Fibroblast of skin of abdomen (primary cell): ENCODE measurements around the gene EIF4G3. TPM values are rescaled to one million over a fixed set of nuclear protein-coding genes. Genes with fewer than 3 reads are reported as not detected.
"Not testable (repeated sequence)": the region's sequence is repeated elsewhere in the genome, so short reads cannot be mapped to it uniquely, and the experiment has no call there.

Source experiments
- DNase-seq: peaks from one replicate; pipeline ENCODE4 v3.0.0-alpha.2; 2013
- polyA plus RNA-seq, 2 experiments: library from polyadenylated mRNA; unstranded; fragments of 120-200 nt; gene quantifications; one replicate each; pipeline ENCODE4 v1.2.1, GENCODE V29; 2013; ENCODE audit not compliant: insufficient read length in 2 of 2

EIF4G3 gene, protein sequence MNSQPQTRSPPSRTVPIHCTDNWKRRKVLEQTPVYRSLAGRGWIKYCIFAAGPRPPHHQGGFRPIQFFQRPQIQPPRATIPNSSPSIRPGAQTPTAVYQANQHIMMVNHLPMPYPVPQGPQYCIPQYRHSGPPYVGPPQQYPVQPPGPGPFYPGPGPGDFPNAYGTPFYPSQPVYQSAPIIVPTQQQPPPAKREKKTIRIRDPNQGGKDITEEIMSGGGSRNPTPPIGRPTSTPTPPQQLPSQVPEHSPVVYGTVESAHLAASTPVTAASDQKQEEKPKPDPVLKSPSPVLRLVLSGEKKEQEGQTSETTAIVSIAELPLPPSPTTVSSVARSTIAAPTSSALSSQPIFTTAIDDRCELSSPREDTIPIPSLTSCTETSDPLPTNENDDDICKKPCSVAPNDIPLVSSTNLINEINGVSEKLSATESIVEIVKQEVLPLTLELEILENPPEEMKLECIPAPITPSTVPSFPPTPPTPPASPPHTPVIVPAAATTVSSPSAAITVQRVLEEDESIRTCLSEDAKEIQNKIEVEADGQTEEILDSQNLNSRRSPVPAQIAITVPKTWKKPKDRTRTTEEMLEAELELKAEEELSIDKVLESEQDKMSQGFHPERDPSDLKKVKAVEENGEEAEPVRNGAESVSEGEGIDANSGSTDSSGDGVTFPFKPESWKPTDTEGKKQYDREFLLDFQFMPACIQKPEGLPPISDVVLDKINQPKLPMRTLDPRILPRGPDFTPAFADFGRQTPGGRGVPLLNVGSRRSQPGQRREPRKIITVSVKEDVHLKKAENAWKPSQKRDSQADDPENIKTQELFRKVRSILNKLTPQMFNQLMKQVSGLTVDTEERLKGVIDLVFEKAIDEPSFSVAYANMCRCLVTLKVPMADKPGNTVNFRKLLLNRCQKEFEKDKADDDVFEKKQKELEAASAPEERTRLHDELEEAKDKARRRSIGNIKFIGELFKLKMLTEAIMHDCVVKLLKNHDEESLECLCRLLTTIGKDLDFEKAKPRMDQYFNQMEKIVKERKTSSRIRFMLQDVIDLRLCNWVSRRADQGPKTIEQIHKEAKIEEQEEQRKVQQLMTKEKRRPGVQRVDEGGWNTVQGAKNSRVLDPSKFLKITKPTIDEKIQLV (N-terminal part only)
- polyA plus RNA-seq (2013, experiment 1 of 2; ENCODE audit: insufficient read length): 52.5 TPM
- 48.1 TPM for polyA plus RNA-seq (2013, experiment 2 of 2; ENCODE audit: insufficient read length)

DNA sequence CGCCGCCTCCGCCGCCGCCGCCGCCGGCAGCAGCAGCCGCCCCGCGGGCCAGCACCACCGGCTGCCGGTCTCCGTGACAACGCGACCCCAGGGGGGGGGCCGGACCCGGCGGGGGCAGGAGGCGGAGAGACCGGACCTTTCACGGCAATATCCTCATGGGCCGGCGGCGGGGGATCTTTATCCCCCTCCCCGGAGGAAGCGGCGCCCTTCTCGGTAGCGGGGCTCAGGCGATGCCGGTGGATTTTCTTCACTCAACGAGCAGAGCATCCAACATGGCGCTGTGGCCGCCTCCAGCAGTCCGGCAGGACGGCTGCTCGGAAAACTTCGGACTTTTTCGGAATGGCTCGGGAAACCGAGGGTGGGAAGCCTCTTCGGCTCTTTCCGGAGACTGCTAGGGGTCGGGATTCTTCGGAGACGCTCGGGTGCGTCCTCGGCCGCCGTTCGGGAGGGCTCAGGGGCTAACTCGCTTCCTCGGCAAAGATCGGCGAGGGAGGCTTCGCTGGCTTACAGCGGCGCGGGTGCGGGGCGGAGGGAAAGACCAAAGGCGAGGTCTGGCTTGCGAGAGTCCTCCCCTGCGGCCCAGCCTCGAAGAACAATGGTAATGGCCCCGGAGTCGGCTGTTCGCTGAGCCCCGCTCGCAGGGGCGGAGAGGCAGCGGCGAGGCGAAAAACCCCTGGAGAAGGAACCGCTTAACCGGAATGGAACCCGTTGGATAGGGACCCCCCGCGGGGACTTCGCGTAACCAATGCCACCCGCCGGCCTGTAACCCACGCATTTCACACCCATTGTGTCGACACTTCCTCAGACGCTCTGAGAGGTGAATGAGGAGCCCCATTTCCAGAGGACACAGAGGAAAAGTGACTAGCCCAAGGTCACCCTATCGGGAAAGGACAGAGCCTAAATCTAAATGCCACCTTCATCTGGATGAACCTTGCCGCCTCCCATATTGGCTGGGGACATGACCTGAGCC lies at the start of gene EIF4G3:
Gene EIF4G3, minus strand, starts transcription at position 312 of the 970 bp plus-strand sequence. CDS start 174,155 bp downstream, outside the sequence.
- DNase-seq: peak; percentile 97

DNA sequence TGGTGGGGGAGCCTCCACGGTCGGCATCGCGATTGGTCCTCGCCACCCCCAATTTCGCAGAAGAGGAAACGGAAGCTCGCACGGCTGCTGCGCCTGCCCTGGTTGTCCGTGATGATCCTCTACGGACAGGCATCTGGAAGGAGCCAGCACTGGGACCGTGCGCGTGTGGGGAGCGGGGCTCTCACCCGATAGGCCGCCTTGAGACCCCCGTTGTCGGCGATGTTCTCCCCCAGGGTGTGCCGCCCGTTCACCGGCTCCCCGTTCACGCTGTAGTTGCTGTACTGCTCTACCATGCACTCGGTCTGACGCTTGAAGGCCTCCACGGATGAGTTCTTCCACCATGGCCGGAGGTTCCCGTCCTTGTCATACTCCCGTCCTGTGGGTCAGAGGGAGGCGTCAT lies 48.4 kb upstream of the EIF4G3 start:
- DNase-seq: no peak

DNA sequence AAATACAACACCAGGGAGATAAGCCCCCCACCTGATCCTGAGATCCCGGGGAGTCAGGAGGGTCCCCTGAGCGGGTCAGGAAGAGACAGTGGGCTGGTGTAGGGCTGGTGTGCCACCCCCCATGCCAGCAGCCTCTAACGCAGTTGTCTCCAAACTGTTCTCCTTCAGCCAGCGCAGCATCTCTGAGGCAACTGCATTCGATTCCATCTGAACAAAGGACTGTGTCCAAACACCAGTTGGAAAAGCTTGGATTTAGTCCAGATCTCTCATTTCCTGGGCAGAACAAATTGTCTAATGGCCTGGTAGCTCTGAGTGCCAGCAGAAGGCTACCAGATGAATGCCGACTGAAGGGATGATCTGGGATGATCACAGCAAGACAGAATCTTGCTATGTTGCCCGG lies 44.1 kb upstream of the EIF4G3 start:
- no peak for DNase-seq

DNA sequence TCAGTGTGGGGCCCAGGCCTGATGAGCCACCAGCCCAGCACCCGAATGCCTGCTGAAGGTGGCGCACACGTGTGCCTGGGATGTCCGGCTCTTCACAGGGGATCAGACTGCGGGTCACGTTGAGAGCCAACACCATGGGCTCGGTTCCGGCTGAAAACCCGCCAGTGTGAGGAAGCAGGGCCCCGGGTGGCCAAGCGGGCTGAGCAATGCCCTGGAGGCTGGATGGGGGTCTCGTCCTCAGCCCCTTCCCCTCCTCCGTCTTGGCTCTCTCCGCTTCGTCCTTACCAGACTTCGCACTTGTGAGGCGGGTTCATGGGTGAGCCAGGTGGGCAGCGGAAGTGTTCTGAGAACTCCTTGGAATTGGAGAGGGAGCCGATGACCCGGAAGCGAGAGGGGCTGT lies 43.0 kb upstream of the EIF4G3 start:
- no peak for DNase-seq

DNA sequence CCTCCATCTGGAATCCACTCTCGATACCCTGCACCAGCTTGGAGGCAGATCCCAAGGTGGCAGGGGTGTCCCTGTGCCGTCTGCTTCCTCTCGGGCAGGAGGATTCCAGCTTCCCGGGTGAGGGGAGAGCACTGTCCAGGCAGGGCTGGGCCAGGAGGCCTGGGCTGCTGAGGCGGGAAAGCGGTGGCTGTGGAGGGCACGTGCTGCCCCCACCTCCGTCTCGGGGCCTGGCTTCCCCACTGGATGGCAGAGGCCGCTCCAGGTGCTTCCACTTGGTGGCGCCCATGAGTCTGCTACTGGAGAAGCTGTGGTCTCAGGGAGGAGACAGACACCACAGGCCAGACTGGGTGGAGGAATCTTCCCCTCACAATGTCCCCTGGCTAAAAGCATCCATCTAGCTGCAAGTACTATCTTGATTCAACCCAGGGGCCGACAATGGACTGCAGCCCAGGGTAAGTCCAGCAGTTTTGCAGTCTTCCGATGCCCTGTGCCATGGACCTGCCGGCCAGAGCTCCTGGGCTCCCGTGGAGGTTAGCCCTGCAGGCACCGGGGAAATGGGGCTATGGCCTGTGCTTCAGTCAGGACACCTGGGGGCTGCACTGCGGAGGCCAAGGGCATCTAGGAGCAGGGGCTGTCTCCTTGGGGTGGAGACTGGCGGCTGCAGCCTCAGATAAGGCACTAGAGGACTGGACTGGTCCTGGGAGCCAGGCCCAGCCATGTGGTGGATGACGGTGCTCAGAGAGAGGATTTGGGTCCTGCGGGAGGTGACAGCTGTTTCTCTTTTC lies 41.3 kb upstream of the EIF4G3 start:
- DNase-seq: no peak

DNA sequence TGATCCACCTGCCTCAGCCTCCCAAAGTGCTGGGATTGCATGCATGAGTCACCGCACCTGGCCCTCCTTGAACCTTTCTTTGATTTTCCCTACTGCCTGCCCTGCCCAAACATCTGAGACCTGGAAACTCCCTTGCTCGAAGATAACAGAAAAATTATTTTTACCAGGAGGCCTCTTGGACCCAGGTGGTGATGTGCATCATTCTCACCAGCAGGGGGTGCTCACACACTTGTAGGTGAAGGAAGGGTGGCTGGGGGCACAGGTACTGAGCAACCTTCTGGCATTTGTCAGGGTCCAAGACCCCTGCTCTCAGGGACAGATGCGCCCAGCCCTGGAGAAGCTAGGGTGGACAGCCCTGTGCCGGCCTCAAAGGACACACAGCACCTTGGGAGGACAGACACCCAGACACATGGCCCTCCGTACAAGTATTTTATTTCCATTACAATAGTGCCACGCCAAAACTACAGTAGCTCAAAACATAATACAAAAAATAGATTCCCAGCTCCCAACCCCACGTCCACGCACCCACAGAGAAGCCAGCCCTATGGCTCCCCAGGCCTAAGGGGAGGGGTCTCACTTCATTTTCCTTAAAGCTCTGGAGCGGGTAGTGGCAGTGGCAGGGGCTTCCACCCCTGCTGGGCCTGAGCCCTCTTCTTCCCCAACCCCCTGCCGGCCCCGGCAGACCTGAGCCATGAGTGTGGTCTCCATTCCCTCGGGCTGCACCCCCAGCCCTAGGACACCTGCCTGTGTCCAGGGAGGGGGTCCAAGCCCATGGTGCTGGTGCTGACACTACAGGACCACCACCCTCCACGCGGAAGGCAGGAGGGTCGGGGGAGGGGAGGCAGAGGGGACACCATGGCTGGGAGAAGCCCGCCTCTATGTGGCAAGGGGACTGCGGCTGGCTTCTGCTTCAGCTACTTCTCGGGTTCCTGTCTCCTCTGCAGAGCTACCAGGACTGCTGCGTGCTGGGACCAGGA lies 40.4 kb upstream of the EIF4G3 start:
- peak; percentile 28 for DNase-seq

DNA sequence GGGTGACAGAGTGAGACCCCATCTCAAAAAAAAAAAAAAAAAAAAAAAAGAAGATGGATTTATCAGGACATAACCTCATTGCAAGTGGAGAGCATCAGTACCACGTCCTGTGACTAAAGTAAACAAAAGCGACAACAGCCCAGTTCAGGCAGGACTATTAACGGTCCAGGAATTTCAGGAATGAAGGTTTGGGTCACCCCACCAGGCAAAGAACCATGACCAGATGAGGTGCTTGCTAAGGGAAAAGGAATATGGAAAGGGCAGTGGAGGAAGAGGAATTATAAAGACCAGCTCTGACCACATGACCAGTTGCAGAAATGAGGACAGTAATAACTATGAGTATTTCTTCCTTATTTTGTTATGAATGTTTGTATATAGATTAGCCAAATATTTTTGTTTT lies 35.4 kb upstream of the EIF4G3 start:
- peak; percentile 24 for DNase-seq

DNA sequence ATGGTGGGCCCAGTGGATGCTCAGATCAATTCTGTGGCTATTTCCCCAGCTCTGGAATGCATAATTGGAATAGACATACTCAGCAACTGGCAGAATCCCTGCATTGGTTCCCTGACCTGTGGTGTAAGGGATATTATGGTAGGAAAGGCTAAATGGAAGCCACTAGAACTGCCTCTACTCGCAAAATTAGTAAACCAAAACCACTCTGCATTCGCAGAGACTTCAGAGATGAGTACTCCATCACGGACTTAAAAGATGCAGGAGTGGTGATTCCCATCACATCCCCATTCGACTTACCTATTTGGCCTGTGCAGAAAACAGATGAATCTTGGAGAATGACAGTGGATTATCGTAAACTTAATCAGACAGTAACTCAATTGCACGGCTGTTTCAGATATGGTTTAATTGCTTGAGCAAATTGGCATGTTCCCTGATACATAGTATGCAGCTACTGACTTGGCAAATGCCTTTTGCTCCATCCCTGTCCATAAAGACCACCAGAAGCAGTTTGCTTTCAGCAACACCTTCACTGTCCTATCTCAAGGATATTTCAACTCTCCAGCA lies 31.5 kb upstream of the EIF4G3 start:
- not testable (repeated sequence) for DNase-seq

DNA sequence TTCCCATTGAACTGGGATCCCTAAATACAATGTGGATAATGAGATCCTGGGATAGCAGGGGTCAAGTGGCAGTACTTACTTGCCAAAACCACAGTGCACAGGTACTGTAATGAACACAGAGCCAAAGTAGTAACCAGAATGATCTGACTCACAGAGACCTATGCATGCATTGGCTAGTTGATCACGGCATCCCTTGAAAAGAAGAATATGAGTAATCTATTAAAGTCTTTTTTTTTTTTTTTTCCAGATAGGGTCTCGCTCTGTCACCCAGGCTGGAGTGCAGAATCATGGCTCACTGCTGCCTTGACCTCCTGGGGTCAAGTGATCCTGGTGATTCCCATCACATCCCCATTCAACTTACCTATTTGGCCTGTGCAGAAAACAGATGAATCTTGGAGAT lies 29.4 kb upstream of the EIF4G3 start:
- DNase-seq: no peak

DNA sequence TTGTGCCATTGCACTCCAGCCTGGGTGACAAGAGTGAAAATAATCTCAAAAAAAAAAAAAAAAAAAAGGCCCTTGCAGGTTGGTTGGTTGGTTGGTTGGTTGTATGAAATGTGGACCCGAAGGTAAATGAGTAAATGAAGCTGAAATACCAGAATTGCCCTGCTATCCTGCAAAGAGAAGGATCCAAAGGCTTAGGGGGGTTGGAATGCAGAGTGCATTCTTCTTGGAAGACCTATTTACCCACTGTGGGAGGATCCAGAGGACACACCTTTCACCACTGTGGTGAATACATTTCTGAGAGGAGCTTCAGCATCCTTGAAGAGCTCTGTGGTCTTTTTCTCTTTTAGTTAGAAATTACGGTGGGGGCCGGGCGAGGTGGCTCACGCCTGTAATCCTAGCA lies 28.7 kb upstream of the EIF4G3 start:
- DNase-seq: no peak

DNA sequence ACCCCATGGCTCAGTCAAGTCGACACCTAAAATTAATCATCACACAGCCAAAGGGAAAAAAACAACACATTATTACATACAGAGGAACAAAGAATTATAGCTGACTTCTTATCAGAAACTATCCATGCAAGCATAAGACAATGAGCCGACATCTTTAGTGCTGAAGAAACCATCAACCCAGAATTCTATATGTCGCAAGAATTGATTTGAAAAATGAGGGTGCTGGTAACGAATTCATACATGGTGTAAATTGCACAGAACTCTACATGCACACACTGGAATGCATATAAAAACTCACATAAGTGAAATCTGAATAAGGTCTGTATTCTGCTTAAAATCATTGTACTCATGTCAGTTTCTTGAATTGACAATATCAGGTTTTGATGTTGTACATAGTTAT lies 25.0 kb upstream of the EIF4G3 start:
- DNase-seq: no peak

DNA sequence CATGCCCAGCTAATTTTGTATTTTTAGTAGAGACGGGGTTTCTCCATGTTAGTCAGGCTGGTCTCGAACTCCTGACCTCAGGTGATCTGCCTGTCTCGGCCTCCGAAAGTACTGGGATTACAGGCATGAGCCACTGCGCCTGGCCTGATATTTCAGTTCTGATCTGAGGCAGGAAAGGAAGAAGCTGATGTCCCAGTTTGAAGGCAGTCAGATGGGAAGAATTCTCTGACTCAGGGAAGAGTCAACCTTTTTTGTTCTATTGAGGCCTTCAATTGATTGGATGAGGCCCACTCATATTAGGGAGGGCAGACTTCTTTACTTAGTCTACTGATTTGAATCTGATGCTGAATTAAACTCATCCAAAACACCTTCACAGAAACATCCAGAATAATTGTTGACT lies 24.5 kb upstream of the EIF4G3 start:
- peak; percentile 27 for DNase-seq

DNA sequence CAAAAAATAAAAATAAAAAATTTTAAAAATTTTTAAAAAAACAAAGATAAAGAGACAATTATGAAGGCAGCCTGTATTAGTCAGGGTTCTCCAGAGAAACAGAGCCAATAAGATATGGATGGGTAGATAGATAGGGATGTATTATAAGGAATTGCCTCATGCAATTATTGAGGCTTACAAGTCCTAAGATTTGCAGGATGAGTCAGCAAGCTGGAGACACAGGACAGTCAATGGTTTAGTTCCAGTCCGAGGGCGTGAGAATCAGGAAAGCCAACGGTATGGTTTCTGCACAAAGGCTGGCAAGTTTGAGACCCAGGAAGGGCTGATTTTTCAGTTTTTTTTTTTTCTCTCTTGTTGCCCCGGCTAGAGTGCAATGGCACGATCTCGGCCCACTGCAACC lies 24.1 kb upstream of the EIF4G3 start:
- DNase-seq: peak; percentile 28

DNA sequence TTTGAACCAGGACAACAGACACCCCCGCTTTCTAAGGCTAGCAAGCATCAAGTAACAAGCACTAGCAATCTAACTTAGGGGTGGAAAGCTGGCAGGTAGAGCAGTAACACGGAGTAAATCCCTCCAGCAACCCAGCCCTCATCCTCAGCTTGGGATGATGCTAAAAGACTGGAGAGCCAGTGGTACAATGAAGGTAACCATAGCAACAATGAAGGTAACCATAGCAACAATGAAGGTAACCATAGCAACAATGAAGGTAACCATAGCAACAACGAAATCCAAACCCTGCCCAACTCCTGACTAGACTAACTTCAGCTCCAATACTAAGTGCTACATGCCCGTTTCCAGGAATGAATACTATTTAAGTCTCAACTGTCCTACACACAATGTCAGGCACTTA lies 22.2 kb upstream of the EIF4G3 start:
- no peak for DNase-seq

DNA sequence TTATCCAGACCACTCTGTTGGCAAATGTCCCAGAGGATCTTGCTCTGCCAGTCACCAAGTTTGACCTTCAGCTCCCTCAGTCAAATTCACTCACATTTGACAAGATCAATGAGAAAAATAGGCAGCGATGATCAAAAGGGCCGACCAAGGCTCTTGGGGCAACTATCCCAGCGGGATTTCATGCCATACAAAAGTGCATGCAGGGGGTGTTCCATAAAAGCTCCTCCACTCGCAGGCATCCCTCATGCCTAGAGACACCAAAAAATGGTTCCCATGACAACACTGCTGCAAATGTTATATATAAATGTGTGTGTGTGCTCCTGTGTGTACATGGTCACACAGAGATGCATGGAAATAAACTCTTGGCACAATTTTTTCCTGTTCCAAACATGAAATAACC lies 16.2 kb upstream of the EIF4G3 start:
- no peak for DNase-seq

DNA sequence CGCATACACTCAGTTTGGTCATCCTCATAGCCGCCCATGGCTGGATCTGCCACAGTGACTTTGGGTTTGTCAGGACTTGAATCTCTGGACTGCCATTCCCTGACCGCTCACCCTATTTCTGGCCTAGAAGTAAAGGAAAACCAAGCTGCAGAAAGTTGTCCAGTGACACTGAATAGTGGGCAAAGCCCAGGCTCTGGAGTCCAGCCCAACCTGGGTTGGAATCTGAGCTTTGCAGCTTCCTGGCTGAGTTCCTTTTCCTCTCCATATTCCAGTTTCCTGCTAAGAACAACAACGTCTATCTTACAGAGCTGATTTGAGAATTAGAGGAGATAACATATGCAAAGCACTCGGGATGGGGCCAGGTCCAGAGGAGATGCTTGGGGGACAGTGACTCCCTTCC lies 15.6 kb upstream of the EIF4G3 start:
- no peak for DNase-seq

DNA sequence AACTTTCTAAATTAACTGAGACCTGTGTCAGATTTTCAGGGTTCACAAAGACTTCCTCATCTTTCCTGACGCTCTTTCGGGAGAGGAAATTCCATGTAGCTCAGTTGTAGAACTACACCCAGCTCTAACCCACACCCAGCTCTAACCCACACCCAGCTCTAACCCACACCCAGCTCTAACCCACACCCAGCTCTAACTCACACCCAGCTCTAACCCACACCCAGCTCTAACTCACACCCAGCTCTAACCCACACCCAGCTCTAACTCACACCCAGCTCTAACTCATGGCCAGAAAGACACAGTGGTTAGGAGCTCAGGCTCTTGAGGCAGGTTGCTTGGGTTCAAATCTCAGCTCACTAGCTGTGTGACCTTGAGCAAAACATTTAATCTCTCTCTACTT lies 14.1 kb upstream of the EIF4G3 start:
- DNase-seq: not testable (repeated sequence)

DNA sequence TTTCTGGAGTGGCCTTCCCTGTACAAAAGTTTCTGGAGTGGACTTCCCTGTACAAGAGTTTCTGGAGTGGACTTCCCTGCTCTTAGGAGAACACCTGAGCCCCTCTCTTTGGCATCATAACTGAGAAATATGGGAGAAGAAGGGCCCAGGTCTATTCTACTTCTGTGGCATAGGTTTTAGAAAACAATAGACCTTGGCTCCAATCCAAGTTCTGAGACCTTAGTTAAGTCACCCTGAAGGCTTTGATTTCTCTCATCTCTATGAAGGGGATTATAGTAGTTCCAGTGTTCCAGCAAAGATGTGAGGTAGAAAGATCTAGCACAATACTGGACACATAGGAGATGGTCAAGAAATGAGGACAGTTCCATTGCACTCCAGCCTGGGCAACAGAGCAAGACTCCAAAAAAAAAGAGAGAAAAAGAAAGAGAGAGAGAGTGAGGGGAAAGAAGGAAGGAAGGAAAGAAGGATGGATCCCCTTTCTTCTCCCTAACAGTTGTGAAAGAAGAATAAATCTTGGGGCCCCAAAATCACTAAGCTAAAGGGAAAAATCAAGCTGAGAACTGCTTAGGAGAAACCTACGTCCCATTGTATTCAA lies 13.3 kb upstream of the EIF4G3 start:
- DNase-seq: no peak

DNA sequence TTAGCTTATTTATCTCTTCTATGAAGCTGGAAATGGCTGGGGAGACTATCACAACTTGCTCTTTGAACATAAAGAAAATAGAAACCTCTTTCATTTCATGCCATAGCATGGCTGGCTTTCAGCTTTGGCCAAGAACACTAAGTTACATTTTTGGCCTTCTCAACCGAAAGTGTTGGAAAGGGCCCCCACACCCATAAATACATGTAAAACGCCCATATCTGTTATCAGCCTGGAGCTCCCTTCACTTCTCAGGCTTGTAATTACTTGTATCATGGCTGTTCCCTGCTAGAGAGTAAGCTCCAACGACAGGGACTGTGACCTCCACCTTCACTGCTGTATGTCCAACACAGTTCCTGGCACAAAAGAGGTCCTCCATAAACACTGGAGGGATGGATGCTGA lies 12.7 kb upstream of the EIF4G3 start:
- DNase-seq: no peak
